Vagina (tissue), 2 donors: ENCODE measurements around the gene RPL22. TPM values are rescaled to one million over a fixed set of nuclear protein-coding genes. Genes with fewer than 3 reads are reported as not detected.

Experiments used
- DNase-seq, 2 donors: peaks; one replicate each; pipeline ENCODE4 v3.0.0-alpha.2; 2017; ENCODE audit errors: extremely low spot score in 2 of 2
- H3K27ac ChIP-seq: fragments of 200-600 bp; sonication (generic); one replicate; pipeline ENCODE4 v1.5.1; 2019
- H3K27me3 ChIP-seq: fragments of 200-600 bp; sonication (generic); one replicate; pipeline ENCODE4 v1.5.1; 2019
- H3K36me3 ChIP-seq, 2 donors: fragments of 200-600 bp; sonication (generic); one replicate each; pipeline ENCODE4 v1.5.1; 2017 to 2019
- H3K4me1 ChIP-seq: fragments of 200-600 bp; sonication (generic); one replicate; pipeline ENCODE4 v1.5.1; 2019
- H3K4me3 ChIP-seq, 2 donors: fragments of 200-600 bp; sonication (generic); 1 replicate in 1 of 2; 2 replicates in 1 of 2; pipeline ENCODE4 v1.5.1; 2016 to 2019
- H3K9me3 ChIP-seq: fragments of 200-600 bp; sonication (generic); one replicate; pipeline ENCODE4 v1.5.1; 2019
- CTCF ChIP-seq, 3 experiments: fragments of 450-650 bp in 2 of 3; fragments of 200-600 bp in 1 of 3; sonication (generic) in 1 of 3; IDR thresholded peaks; one replicate each; pipeline ENCODE4 v1.5.1; 2017 to 2019; ENCODE audit warnings: antibody characterized with exemption in 3 of 3, mild to moderate bottlenecking in 2 of 3, moderate library complexity in 2 of 3
- POLR2A ChIP-seq, 2 donors: fragments of 450-650 bp; IDR thresholded peaks; one replicate each; pipeline ENCODE4 v1.6.1; 2017; ENCODE audit warnings: antibody characterized with exemption in 2 of 2, mild to moderate bottlenecking in 2 of 2, moderate library complexity in 2 of 2
- POLR2AphosphoS5 ChIP-seq, 2 donors: sonication (generic); formaldehyde crosslinking; IDR thresholded peaks; one replicate each; pipeline ENCODE4 v1.9.0; 2017; ENCODE audit warnings: antibody characterized with exemption in 2 of 2, mild to moderate bottlenecking in 2 of 2, low read depth in 1 of 2; ENCODE audit not compliant: insufficient read depth in 1 of 2
- intact Hi-C: fragments of 100-400 bp; cut with DNase I; formaldehyde crosslinking; loops from one replicate; pipeline ENCODE4 v1.15.1; 2023
- total RNA-seq: library from RNA; depleted of rRNA; stranded (reverse); fragments of >200 nt; gene quantifications from one replicate; pipeline ENCODE4 v1.2.3, GENCODE V29; 2016

RPL22 gene
- total RNA-seq, 1 donor from 2014 or later: 154 TPM

- H3K27ac ChIP-seq: no peak overlapping the region
- no peak for DNase-seq
- no peaks in the 10 kb centered on the region for H3K36me3 ChIP-seq
- intact Hi-C loops: no loop called here
- H3K27me3 ChIP-seq: no peaks in the 10 kb centered on the region
- H3K4me3 ChIP-seq: peak overlapping the region in 1 of 2 donors; percentile 13
- H3K4me1 ChIP-seq: peaks cover 8% of the 10 kb centered on the region
- H3K9me3 ChIP-seq: no peaks in the 10 kb centered on the region
- no peak for TF ChIP-seq POLR2AphosphoS5 (IDR thresholded peaks at IDR 0.05; ENCODE audit: insufficient read depth in 1 of 2, low read depth in 1 of 2)
- TF ChIP-seq POLR2A (IDR thresholded peaks at IDR 0.05): no peak
- no peak for TF ChIP-seq CTCF (IDR thresholded peaks at IDR 0.05)
Measured at GRCh38 chr1:6148497-6149241, 50.7 kb downstream of the RPL22 start.

GRCh38 chr1:6145864-6146410 is 53.5 kb downstream of the RPL22 start:
- TF ChIP-seq CTCF (IDR thresholded peaks at IDR 0.05) (no peak), POLR2AphosphoS5 (IDR thresholded peaks at IDR 0.05; ENCODE audit: insufficient read depth in 1 of 2, low read depth in 1 of 2) (no peak), POLR2A (IDR thresholded peaks at IDR 0.05) (no peak)
- DNase-seq: no peak
- no peaks in the 10 kb centered on the region for H3K36me3 ChIP-seq
- H3K27me3 ChIP-seq: no peaks in the 10 kb centered on the region
- no peak overlapping the region for H3K27ac ChIP-seq
- H3K4me3 ChIP-seq: no peak overlapping the region
- intact Hi-C loops: no loop called here
- H3K4me1 ChIP-seq: peaks cover 8% of the 10 kb centered on the region
- no peaks in the 10 kb centered on the region for H3K9me3 ChIP-seq

DNA sequence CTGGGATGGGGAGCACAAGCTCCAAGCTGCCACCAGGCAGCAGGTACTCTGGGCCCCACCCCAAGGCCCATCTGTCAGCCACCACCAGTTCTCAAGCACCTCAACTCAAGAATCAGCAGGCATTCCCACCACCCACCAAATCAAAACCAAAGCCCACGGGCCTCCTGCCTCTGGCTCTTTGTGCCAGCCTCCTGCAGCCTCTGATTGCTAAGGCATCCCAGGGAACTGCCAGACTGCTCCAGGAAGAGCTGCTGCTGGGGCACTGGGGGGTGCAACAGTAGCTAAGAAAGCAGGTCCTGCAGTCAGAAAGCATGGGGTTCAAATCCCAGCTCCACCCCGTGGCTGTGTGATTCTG is 54.0 kb downstream of the RPL22 start:
- no peak for DNase-seq
- Histone ChIP-seq H3K27me3 (no peaks in the 10 kb centered on the region), H3K9me3 (no peaks in the 10 kb centered on the region), H3K36me3 (no peaks in the 10 kb centered on the region), H3K4me1 (peaks cover 8% of the 10 kb centered on the region), H3K27ac (no peak overlapping the region), H3K4me3 (no peak overlapping the region)
- intact Hi-C loops: no loop called here
- no peak for TF ChIP-seq POLR2A (IDR thresholded peaks at IDR 0.05)
- no peak for TF ChIP-seq POLR2AphosphoS5 (IDR thresholded peaks at IDR 0.05; ENCODE audit: insufficient read depth in 1 of 2, low read depth in 1 of 2)
- no peak for TF ChIP-seq CTCF (IDR thresholded peaks at IDR 0.05)

DNA sequence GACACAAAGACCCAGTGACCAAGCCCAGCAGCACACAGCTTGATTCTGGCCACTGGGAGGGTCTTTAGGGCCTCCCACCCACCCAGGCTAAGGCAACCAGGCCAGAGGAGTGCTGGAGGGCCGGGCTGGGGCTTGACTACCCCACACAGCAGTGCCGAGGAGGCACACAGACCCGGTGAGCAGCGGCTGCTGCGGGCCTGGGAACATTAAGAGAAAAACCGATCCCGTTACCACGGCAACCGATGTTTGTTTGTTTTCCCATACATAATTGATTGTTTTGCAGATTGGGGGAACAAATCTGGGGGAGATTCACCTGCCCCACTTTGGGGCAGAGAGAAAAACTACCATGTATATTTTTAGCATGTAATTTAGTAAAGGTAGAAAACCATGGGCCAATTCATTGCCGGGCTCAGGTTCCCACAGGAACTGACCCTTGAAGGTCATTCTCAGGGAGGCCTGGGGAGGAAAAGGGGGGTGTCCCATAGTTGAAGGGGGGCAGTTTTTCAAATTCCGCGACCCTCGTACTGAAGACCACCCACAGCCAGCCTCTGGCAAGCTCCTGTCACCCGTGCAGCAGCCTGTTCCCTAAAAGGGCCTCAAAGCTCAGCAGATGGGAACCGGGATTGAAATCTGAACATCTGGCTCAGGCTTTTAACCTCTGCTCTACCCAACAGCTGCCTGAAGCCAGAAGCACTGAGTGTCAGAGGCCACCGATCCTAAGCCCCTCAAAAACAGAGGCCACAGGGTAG is 54.6 kb downstream of the RPL22 start:
- Histone ChIP-seq H3K4me1 (peaks cover 8% of the 10 kb centered on the region), H3K9me3 (no peaks in the 10 kb centered on the region), H3K4me3 (no peak overlapping the region), H3K27me3 (no peaks in the 10 kb centered on the region), H3K36me3 (no peaks in the 10 kb centered on the region), H3K27ac (no peak overlapping the region)
- intact Hi-C loops: no loop called here
- no peak for TF ChIP-seq POLR2A (IDR thresholded peaks at IDR 0.05)
- no peak for TF ChIP-seq CTCF (IDR thresholded peaks at IDR 0.05)
- no peak for TF ChIP-seq POLR2AphosphoS5 (IDR thresholded peaks at IDR 0.05; ENCODE audit: insufficient read depth in 1 of 2, low read depth in 1 of 2)
- no peak for DNase-seq
